ENCODE results near the gene ABHD8. TPM values are rescaled to one million over a fixed set of nuclear protein-coding genes. Genes with fewer than 3 reads are reported as not detected.

ABHD8 gene
- polyA plus RNA-seq, 3 donors: 11.3 to 14.9 (median 12.5) TPM

DNA sequence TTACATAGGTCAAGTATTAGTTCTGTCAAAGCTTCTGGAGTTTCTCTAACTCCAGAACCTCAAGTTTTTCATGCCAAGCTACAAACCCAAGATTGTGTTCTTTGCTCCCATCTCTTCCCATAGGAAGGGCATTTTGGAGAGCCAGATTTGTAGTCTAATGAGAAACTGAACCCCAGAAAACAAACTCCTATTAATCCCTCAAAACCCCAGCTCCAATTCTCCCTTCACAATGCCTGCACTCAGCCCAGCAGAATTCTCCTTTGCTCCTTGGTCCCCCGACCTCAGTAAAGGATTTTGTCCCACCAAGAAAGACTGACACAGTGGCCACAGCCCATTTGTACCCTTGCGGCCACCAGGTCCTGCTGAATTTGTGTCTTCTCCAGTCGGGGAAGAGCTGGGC is 47.1 kb downstream of the ABHD8 start:
- peaks cover 2 to 8% (median 5%) of the 10 kb centered on the region in 3 donors for H3K27me3 Mint-ChIP-seq (ENCODE audit: low read depth in 3 of 3)
- Histone ChIP-seq H3K79me2 (ENCODE audit: insufficient read depth, low read length) (no peaks in the 10 kb centered on the region), H3K4me1 (ENCODE audit: control insufficient read depth in 1 of 2, insufficient read depth in 2 of 2, low read length in 2 of 2) (no peaks in the 10 kb centered on the region), H2AFZ (ENCODE audit: insufficient read depth, low read depth, low read length, poor library complexity, severe bottlenecking) (no peak overlapping the region), H3K36me3 (replicated peaks in 1 of 2; ENCODE audit: control insufficient read depth in 1 of 2, insufficient read depth in 2 of 2, low read length in 2 of 2) (no peaks in the 10 kb centered on the region), H3K27me3 (ENCODE audit: control insufficient read depth in 2 of 2, insufficient read depth in 2 of 2, low read length in 2 of 2) (no peaks in the 10 kb centered on the region), H3K9ac (ENCODE audit: insufficient read depth, low read length, poor library complexity, severe bottlenecking) (no peak overlapping the region), H3K9me3 (replicated peaks in 1 of 2; ENCODE audit: control insufficient read depth in 1 of 2, insufficient read depth in 1 of 2, low read length in 2 of 2) (no peaks in the 10 kb centered on the region), H4K20me1 (ENCODE audit: insufficient read depth, low read length) (no peaks in the 10 kb centered on the region), H3K27ac (ENCODE audit: low read depth in 1 of 2, low read length in 2 of 2) (no peak overlapping the region), H3K4me2 (replicated peaks; ENCODE audit: extremely low read depth, low read length, poor library complexity, severe bottlenecking) (no peak overlapping the region), H3K4me3 (replicated peaks in 1 of 3; ENCODE audit: low read depth in 2 of 3, low read length in 3 of 3) (no peak overlapping the region)
- H3K36me3 Mint-ChIP-seq: no peaks in the 10 kb centered on the region
- intact Hi-C loops (cut with micrococcal nuclease): no loop called here
- H3K4me1 Mint-ChIP-seq: peaks cover 5% of the 10 kb centered on the region
- 84% methylated on average over 3 of the region's 3 CpGs for WGBS (ENCODE audit: insufficient coverage)
- H3K9me3 Mint-ChIP-seq: peaks cover 0 to 2% (median 0%) of the 10 kb centered on the region in 7 donors
- no peak for DNase-seq
- TF ChIP-seq, protein P1, sequence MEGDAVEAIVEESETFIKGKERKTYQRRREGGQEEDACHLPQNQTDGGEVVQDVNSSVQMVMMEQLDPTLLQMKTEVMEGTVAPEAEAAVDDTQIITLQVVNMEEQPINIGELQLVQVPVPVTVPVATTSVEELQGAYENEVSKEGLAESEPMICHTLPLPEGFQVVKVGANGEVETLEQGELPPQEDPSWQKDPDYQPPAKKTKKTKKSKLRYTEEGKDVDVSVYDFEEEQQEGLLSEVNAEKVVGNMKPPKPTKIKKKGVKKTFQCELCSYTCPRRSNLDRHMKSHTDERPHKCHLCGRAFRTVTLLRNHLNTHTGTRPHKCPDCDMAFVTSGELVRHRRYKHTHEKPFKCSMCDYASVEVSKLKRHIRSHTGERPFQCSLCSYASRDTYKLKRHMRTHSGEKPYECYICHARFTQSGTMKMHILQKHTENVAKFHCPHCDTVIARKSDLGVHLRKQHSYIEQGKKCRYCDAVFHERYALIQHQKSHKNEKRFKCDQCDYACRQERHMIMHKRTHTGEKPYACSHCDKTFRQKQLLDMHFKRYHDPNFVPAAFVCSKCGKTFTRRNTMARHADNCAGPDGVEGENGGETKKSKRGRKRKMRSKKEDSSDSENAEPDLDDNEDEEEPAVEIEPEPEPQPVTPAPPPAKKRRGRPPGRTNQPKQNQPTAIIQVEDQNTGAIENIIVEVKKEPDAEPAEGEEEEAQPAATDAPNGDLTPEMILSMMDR (IDR thresholded peaks at IDR 0.05): no peak
- no peak overlapping the region for H3K27ac Mint-ChIP-seq
- H3K4me3 Mint-ChIP-seq: no peak overlapping the region

GRCh38 chr19:17255150-17255621 is 48.0 kb downstream of the ABHD8 start:
- H3K4me2 ChIP-seq (replicated peaks; ENCODE audit: extremely low read depth, low read length, poor library complexity, severe bottlenecking): no peak overlapping the region
- WGBS (ENCODE audit: insufficient coverage): 89% methylated on average over 15 of the region's 18 CpGs
- H3K79me2 ChIP-seq (ENCODE audit: insufficient read depth, low read length): no peaks in the 10 kb centered on the region
- DNase-seq: no peak
- intact Hi-C loops (cut with micrococcal nuclease): no loop called here
- H3K4me3 ChIP-seq (replicated peaks in 1 of 3; ENCODE audit: low read depth in 2 of 3, low read length in 3 of 3): no peak overlapping the region
- no peak overlapping the region for H3K9ac ChIP-seq (ENCODE audit: insufficient read depth, low read length, poor library complexity, severe bottlenecking)
- no peak overlapping the region for H3K27ac Mint-ChIP-seq
- no peaks in the 10 kb centered on the region for H3K27me3 ChIP-seq (ENCODE audit: control insufficient read depth in 2 of 2, insufficient read depth in 2 of 2, low read length in 2 of 2)
- H3K27me3 Mint-ChIP-seq (ENCODE audit: low read depth in 3 of 3): peaks cover 2 to 8% (median 5%) of the 10 kb centered on the region in 3 donors
- H3K36me3 ChIP-seq (replicated peaks in 1 of 2; ENCODE audit: control insufficient read depth in 1 of 2, insufficient read depth in 2 of 2, low read length in 2 of 2): no peaks in the 10 kb centered on the region
- no peaks in the 10 kb centered on the region for H3K4me1 Mint-ChIP-seq
- no peak overlapping the region for H3K27ac ChIP-seq (ENCODE audit: low read depth in 1 of 2, low read length in 2 of 2)
- TF ChIP-seq, protein P1 (IDR thresholded peaks at IDR 0.05): no peak
- H2AFZ ChIP-seq (ENCODE audit: insufficient read depth, low read depth, low read length, poor library complexity, severe bottlenecking): no peak overlapping the region
- no peaks in the 10 kb centered on the region for H3K36me3 Mint-ChIP-seq
- H3K9me3 ChIP-seq (replicated peaks in 1 of 2; ENCODE audit: control insufficient read depth in 1 of 2, insufficient read depth in 1 of 2, low read length in 2 of 2): no peaks in the 10 kb centered on the region
- H4K20me1 ChIP-seq (ENCODE audit: insufficient read depth, low read length): no peaks in the 10 kb centered on the region
- H3K9me3 Mint-ChIP-seq: peaks cover 0 to 2% (median 0%) of the 10 kb centered on the region in 7 donors
- H3K4me3 Mint-ChIP-seq: no peak overlapping the region
- H3K4me1 ChIP-seq (ENCODE audit: control insufficient read depth in 1 of 2, insufficient read depth in 2 of 2, low read length in 2 of 2): no peaks in the 10 kb centered on the region
